NCI-H748 treated with DMSO at 0.1 percent for 48 hours (cell line): Measurements from ENCODE around the gene ITGB4.
"Not testable (repeated sequence)": the region's sequence is repeated elsewhere in the genome, so short reads cannot be mapped to it uniquely, and the experiment has no call there.

Source experiments
- DNase-seq: peaks from one replicate; lab custom pipeline; 2025; lab: John Stamatoyannopoulos, UW

The ITGB4 gene

GRCh38 chr17:75769536-75769935 is 48.3 kb downstream of the ITGB4 start:
- DNase-seq = no peak

GRCh38 chr17:75771334-75772281 is 50.3 kb downstream of the ITGB4 start:
- no peak for DNase-seq

- DNase-seq = no peak
Measured at GRCh38 chr17:75773121-75773807, 52.0 kb downstream of the ITGB4 start.

- no peak for DNase-seq
Measured at GRCh38 chr17:75773808-75774470, 52.7 kb downstream of the ITGB4 start.

GRCh38 chr17:75774471-75774990 is 53.3 kb downstream of the ITGB4 start:
- DNase-seq = no peak

GRCh38 chr17:75774991-75775668 is 53.9 kb downstream of the ITGB4 start:
- DNase-seq = no peak

GRCh38 chr17:75776386-75777295 is 55.4 kb downstream of the ITGB4 start:
- no peak for DNase-seq

- DNase-seq = no peak
Measured at GRCh38 chr17:75777296-75777922, 56.1 kb downstream of the ITGB4 start.

- DNase-seq = not testable (repeated sequence)
Measured at GRCh38 chr17:75778066-75778860, 57.0 kb downstream of the ITGB4 start.

- DNase-seq = no peak
Measured at GRCh38 chr17:75778861-75779249, 57.6 kb downstream of the ITGB4 start.

- peak; percentile 97 for DNase-seq
Measured at GRCh38 chr17:75779250-75779986, 58.2 kb downstream of the ITGB4 start.

- DNase-seq = no peak
Measured at GRCh38 chr17:75779987-75780889, 59.0 kb downstream of the ITGB4 start.

GRCh38 chr17:75783069-75783783 is 62.0 kb downstream of the ITGB4 start:
- DNase-seq = peak; percentile 38

- no peak for DNase-seq
Measured at GRCh38 chr17:75783803-75784472, 62.7 kb downstream of the ITGB4 start.

- peak; percentile 93 for DNase-seq
Measured at GRCh38 chr17:75784473-75785015, 63.3 kb downstream of the ITGB4 start, which contains the start of gene UNK. Gene UNK (plus strand): TSS chr17:75784806. CDS start chr17:75784881, 75 bp downstream.
